HG02884 (cell line): Measurements from ENCODE around the gene TBXT.

Experiments used
- ATAC-seq: cut with Tn5 transposase; IDR thresholded peaks from one replicate; pipeline ENCODE4 v1.9.1; 2021; ENCODE audit warnings: mild to moderate bottlenecking, moderate library complexity; ENCODE audit not compliant: unreplicated experiment

The TBXT gene

GRCh38 chr6:166121726-166122125, 45.9 kb downstream of the TBXT start:
- ATAC-seq, result no peak

DNA sequence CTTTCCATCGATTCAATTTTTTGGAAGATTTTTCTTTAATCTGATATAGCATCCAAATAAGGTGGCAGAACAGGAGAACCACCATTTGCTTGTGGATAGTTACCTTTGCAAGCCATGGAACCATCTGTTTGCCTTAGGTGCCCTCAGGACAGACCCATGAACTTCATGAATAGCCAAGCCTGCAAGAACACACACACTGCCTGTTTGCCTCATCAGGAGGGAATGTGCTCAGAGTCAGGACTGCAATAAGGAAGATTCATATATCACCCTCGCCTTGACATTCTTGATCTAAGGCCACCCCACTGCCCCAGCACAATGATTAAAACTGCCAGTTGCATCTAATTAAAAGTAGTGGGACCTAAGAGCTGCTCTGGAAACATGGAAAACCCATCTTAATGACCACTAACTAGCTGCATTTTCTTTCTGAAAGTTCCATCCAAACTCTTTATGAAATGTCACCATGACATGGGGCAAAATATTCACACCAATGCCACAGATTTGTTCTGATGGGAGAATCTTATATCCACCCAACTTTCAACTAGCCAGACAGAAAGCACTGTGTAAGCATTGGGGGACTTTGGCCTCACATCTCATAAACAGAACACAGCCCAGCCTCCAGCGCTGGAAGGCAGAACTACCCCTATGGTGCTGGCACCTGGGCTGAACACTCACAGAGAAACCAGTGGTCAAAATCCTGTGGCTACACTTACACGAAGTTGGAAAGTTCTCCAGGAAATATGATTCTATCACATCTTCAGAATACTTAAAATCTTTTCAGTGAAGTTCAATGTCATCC, 48.3 kb downstream of the TBXT start:
- ATAC-seq, result no peak

GRCh38 chr6:166115609-166116008, 52.0 kb downstream of the TBXT start:
- no peak for ATAC-seq

DNA sequence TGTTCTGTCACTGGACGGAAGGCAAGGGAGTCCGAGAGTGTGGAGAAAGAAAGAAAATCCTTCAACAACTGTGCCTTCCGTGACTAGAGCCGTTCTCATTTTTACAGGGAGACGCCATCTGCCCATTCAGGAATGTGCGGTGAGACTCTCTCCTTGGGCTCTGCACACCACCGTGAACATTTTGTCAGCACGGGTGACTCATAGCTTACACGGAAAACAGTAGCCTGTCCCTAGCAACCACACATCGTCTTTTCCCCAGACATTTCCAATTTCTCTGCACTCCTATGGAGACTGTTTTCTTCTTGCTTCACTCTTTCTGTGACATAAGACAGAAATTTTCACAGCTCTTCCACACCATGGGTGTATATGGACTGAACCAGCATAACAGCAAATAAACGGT, 55.1 kb downstream of the TBXT start:
- ATAC-seq, result no peak

DNA sequence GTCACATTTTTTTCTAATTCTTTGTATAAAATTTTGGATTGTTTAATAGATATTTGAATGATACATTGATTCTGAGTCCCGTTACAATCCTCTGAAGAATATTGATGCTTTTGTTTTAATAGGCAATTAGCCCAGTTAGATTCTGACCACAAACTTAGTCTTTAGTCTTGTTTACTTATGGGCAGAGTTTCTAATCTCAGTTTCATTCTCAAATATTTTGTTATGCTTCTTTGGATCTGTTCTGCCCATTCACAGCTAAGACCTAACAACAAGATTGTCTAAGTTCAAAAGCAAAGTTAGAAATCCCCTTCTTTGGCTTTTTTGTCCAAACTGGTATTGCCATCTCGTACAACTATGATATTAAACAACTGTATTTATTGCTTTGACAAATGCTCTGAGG, 58.0 kb downstream of the TBXT start:
- ATAC-seq, result no peak
